GM19455 (cell line): ENCODE results near the gene RASA2.

Experiments
- ATAC-seq: cut with Tn5 transposase; IDR thresholded peaks from one replicate; pipeline ENCODE4 v1.9.1; 2021; ENCODE audit not compliant: unreplicated experiment

RASA2 gene

DNA sequence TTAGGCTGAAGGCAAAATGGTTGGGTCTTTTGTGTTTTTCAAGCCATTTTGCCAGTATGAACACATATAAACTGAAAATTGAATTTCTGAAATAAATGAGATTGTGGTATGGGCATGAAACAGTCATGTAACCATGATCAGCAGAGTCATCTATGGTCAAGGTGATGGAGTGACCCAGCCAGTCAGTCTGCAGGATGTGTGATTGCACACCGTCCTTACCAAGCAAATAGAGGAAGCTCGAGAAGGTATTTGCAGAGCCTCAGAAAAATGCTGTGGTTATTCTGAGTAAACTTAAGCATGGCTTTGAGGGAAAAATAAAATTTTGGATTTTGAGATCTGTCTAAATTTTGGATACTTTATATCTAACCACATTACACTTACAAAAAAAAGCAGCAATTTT lies 155.4 kb downstream of the RASA2 start:
- no peak for ATAC-seq

DNA sequence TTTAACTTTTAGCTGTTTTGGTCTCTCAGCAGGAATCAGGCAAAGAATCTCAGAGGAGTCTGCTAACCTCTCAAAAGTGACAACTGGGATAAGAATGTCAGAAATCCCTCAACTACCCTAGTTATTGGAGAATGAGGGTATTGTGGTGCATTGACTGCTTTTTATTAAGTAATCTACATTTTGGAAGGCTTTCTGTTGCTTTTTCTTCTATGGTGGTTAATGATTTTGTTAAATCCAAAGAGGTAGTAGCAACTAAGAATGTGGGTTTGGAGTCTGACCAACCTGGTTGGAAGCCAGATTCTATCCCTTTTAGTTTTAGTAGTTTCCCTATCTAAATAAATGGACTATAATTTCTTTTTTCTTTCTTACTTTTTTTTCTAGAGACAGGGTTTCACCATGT lies 156.6 kb downstream of the RASA2 start:
- no peak for ATAC-seq

DNA sequence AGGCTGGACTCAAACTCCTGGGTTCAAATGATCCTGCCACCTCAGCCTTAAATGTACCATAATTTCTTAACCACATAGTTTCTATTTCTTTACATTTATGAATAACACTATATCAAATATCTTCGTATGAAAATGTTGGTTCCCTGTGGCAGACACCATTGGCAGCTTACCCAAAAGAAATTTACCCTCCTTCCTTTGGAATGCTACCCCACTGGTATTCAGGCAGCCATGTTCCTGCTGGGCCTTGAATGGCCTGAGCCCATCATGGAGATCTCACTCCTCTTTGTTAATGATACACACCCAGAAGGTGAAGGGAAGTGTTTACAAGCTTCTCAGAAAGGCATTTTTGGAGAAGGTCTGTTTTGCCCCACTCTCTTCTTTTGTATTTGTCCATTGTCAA lies 157.0 kb downstream of the RASA2 start:
- ATAC-seq = no peak

DNA sequence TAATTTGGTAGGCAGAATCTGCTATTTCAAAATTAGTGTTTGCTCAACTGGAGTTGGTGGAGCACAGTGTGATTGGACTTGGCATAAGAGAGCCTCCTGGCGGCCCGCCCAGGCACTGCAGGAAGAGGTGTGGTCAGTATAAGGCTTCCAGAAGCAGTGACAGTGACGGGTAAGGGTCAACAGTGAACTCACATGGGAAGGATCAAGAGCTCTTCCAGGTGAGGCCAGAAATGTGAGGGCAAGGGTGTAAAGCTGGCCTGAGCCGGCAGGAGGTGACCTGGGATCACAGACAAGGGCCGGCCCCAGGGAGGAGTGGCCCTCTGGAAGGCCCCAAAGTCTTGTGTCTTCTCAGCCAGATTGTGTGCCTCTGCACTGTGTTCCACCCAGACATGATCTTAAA lies 158.1 kb downstream of the RASA2 start:
- peak; percentile 84 for ATAC-seq

DNA sequence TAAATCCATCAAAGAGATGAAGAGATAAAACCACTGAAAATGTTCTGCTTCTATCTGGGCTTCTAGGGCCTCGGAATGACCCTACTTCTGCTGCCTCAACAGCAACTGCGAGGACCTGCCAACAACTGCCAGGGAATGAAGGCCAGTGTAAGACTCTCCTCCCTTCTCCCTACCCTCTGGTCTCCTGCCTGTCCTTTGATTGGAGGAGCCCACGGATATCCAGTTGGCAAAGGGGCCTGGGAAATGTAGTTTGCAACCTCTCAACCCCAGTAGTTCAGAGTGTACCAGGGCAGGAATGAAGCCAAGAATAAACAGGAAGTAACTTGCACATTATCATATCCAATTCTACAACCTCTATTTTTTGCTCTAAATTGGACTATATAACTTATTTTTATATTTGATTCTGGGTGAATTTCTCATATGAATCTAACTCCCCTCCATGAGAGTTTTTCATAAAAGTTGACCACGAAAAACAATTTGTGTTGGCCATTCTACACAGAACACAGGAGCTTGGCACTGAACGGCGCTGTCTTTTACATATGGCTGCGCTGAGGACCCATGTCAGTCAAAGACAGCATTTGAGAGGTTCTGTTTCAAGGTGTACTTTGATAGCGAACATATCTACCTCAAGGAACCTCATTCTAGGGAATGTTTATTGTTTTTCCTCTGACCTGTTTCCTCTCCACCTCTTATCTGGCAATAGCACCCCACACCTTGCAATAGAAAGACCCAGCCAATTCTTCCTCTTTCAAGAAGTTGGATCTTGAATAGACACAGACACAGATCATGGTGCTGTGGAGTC lies 160.1 kb downstream of the RASA2 start:
- no peak for ATAC-seq

DNA sequence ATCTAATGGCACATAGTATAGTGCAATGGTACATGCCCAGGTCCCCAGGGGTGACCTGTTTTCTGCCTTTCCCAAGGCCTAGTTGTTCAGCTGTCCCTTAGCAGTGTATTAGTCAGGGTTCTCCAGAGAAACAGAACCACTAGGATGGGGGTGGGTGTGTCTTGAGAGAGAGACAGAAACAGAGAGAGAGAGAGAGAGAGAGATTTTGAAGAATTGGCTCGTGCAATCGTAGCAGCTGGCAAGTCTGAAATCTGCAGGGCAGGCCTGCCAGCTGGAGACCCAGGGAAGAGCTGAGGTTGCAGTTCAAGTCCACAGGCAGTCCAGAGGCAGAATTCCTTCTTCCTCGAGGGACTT lies 160.7 kb downstream of the RASA2 start:
- no peak for ATAC-seq

DNA sequence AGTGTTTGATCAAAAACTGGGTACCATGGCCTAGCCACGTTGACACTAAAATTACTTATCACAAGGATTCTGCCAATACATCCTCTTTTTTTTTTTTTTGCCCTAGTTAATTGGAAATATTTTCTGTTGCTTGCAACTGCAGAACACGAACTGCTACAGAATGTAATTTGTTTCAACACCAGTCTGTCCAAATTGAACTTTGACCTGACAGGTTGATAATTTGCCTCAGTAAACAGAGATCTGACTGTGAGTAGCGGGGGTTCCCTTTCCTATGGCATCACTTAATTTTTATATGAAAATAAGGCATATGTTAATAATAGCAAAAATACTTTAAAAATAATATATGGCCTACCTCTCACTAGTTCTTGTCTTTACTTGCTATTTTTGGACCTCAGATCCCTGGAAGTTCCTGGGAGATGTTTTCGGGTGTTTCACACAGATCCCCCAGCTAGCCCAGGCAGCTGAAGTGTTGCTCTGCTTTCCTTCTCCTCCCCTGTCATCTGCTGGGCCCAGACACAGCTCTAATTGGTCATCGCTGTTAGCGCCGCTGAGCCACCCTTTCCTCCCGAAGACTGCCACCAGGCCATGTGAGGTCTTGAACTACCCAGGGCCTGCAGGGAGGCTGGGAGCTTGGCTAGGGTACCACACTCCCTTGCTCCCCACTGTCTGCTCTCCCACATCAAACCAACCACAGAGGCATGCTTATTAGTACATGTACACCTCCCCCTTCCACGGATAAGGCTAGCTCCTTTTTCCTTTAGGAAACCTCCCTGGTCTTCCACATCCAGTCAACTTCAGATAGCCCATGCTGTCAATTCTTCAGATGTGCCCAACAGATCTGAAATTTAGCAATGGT lies 161.5 kb downstream of the RASA2 start:
- no peak for ATAC-seq

DNA sequence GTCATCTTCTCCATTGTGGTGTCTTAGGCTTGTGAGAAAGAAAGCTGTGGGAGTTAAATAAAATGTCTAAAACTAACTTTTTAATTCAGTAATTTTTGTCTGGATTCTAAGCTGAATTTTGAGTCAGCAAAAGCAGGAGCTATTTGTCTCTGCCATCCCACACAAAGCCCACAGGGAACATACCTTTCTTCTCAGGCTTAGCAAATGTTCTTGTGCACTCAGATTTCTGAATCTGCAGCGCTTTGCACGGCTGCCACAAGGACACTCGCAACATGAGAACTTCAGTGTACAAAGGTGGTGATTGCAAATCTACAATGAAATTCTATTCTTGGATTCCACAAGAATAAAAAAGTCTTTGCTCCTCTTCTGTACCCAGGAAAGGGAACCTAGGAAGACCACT lies 163.0 kb downstream of the RASA2 start:
- ATAC-seq = no peak

DNA sequence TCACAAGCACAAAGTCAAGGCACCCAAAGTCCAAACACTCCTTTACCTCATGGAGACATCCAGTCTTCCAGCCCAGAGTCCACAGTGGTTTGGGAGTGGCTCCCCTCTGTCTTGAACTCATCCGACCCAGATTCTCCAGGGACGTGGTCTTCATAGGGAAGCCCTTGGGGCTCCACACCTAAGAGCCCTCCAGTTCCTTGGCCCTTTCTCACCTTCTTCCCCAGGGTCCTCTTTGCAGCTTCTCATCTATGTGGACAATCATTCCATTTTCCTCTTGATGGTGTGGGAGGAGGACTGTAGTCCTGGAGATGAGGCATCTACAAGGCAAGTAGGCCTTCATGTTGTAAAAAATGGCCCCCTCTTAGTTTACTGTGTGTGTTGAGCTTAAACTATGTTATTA lies 164.0 kb downstream of the RASA2 start:
- no peak for ATAC-seq

DNA sequence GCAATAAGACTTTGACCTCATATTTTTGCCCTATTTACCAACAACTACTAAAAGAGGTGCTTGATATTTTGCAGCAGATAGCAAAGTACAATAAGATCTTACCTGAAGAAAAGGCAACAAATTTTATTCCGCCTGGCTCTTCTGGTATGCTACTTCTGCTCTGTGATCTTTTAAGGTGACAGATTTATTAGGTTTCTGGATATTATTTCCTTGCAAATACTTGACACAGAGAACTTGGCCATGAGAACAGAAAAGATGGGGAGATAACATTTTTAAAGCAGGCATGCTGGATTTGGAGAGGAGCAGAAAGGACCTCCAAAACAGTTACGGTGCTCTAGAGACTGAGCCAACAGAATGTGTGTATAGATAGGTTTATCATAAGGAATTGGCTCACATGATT lies 164.6 kb downstream of the RASA2 start:
- no peak for ATAC-seq

DNA sequence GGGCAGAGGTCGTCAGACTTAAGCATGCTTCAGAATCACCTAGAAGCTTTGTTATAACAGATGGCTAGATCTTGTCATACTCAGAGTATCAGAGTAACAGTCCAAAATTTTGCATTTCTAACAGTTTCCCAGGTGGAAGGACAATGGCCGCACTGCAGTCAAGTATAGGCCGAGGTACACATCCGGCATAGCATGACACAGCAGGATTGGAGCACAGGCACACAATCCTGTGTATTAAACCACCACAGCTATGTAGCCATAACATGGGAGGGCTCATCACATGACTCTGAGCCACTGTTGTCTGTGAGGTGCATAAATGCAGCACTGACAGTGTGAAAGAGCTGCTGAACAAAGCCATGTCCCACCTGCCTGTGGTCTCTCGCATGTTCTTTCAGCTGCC lies 165.5 kb downstream of the RASA2 start:
- ATAC-seq = no peak

DNA sequence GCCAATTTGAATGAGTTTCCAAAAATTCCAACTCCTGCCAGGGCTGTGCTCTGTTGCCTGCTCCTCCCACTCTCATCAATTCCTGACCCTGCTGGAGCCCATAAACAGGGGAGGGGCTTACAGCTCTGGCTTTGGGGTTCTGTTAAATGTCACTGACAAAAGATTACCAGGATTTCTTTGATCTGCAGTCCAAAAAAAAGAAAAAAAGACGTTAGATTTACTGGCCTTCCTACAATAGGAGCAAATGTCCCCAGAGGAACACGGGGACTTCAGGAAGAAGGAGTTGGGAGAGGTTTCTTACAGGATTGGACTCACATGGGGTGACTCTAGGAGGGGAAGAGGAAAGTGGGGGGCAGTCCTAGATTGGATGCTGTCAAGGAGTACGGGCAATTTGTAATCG lies 167.0 kb downstream of the RASA2 start:
- no peak for ATAC-seq

DNA sequence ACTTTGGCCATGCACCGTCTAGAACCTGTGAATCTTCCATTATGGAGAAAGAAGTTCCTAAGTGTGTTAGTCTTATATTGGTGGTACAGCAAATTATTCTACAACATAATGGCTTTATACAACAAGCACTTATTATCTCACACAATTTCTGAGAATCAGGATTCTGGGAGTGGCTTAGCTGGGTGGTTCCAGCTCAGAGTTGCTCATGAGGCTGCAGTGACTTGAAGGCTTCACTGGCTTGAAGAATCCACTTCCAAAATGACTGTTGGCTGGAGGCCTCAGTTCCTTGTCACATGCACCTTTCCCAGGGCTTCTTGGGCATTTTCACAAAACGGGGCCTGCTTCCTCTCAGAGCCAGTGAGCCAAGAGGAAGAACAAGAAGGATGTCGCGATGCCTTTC lies 169.0 kb downstream of the RASA2 start:
- no peak for ATAC-seq

DNA sequence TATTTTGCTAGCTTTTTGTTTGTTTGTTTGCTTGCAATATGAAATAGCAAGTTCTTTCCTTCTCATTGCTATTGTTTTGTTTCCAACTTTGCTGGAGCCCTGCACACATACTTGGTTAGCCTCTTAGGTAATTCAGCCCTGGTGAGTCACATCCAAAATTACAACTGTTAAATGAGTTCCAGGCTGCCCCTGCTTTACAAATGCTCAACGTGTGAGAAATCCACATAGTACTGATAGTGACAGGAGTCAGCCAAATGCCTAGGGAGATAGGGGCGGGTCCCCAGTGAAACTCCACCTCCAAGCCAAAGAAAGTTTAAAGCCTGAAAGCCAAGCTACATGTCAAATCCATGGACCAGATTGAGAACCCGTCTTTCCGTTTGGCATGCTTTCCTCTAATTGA lies 169.9 kb downstream of the RASA2 start:
- no peak for ATAC-seq

DNA sequence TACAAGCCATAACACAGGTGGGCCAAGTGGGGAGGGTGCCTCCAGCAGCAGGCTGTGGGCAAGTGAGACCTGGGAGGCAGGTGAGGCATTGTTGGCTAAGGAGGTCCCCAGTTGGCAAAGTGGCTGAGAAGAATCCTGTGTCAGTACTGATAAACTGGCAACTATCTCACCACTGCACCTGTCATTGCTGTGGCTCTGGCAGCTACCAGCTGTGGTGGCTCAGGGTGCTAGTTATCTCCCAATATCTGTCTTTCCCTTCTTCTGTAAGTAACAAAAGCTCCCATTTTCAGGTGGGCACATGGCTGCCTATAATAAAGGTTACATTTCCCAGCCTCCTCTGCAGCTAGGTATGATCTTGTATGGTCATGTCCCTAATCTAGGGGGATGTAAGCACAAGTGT lies 170.7 kb downstream of the RASA2 start:
- ATAC-seq = no peak

DNA sequence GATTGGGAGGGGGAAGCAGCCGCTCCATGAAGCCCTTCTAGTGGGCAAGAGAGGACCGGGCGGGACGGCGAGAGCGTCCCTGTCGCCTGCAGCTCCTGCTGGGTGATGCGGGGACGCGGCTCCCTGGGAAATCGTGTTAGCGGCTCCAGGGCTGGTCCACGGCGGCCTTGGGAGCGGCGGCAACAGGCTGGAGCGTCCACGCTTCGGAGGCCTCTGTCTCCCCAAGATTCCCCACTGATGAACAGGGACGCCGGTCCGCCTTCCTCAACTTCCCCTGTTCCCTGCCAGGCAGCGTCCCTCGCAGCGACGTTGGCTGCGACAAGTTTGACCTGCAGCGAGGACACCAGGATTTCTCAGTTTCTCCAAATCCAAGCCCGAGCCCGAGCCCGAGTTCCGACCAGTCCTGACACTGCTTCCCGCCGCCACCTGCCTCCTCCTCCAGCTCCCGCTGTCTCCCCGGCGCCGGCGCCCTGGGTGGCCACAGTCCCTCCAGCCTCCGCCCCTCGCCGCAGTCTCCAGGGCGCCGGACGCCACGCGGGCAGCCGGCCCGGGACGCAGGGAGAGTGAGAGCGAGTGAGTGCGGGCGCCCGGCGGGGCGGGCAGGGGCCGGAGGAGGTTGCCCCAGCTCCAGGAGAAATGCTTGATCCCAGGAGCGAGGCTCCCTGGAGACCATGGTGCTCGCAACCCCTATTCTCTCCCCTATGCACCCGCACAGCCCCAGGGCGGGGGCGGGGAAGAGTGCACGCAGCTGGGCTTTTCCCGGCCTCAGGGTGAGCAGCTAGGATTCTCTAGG lies 173.2 kb downstream of the RASA2 start:
- no peak for ATAC-seq

DNA sequence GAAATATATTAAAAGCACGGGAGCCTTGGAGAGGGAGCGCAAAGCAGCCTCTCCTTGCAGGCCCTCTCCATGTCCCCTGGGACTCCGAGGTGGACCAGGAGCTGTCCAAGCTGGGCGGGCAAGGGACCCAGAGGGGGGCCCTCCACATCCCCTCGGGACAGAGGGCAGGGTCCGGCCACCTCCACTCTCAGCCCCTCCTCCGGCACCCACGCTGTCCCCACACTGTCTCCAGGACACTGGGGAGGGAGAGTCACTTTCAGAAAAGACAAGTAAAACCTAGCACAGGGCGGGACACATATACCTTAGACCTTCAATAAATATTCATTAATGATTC lies 173.8 kb downstream of the RASA2 start:
- no peak for ATAC-seq

DNA sequence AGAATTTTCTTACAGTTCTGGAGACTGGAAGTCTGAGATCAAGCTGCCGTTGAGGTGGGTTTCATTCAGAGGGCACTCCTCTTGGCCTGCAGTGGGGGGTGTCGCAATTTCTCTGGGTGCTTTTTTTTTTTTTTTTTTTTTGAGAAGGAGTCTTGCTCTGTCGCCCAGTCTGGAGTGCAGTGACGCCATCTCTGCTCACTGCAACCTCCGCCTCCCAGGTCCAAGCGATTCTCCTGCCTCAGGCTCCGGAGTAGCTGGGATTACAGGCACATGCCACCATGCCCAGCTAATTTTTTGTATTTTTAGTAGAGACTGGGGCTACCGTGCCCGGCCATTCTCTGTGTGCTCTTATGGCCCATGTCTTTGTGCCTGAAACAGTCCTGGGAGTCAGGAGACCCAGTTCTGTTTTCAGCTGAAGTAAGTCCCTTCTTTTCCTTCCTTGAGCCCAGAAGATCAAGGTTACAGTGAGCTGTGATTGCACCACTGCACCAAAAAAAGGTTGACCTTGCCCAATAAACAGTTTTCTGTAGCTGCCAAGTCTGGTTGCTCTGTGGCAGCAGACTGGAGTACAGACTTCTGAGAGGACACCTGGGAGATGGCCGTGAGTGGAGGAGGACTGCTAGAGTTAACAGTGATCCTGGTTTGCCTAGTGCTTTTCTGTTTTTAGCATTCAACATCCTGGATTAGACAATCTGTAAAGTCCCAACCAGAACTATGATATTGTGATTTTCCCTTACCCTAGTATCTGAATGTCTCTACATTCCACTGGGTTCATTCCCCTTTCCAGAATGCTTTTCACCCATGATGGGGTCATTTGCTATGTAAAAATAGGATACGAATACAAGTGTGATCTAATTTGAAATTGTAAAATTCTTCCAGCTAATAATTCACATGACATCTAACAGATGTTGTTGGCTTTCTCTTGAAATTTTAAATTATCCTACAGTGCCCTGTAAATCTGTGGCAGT lies 174.7 kb downstream of the RASA2 start:
- no peak for ATAC-seq

DNA sequence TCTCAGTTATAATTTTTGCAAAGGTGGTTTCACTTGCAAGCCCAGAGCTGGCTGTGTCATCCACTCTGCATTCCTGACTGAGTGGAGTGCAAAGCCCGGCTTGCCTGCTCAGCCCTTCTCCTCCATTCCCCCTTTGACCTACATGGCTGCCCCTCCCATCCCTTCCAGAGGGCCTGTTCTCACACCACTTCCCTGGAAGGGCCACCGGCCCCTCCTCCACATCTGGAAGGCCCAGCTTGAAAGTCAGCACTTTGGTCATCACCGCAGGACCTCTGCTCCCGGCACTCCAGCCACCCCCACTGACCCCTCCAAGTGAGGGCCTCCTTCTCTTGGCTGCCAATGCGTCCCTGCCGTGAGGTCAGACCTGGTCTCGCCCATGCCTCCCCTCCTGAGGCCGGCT lies 177.2 kb downstream of the RASA2 start:
- no peak for ATAC-seq
